Activated CD8-positive, alpha-beta memory T cell treated with anti-CD3 and anti-CD28 coated beads, Interleukin-2, amount 10 ng/mL, durations not matched to agents 7 days and 5 days (primary cell): ENCODE measurements around the gene PRR16. TPM values are rescaled to one million over a fixed set of nuclear protein-coding genes. Genes with fewer than 3 reads are reported as not detected.

Source experiments
- ATAC-seq: fragments of 150-1000 bp; cut with Tn5 transposase; one replicate; pipeline ENCODE4 v1.10.0; 2021; ENCODE audit warnings: moderate library complexity
- CTCF ChIA-PET: fragments of 350-600 bp; sonication (Branson Sonifier 250); formaldehyde crosslinking; loops from one replicate; lab custom pipeline; 2021; ENCODE audit warnings: antibody characterized with exemption; lab: Charles Lee
- DNase-seq: peaks from one replicate; pipeline ENCODE4 v3.0.0-alpha.2; 2020
- H3K27ac Mint-ChIP-seq: one replicate; pipeline ENCODE4 v1.8.0; 2021; ENCODE audit warnings: mild to moderate bottlenecking, mixed read lengths
- H3K27me3 Mint-ChIP-seq: one replicate; pipeline ENCODE4 v1.8.0; 2021; ENCODE audit warnings: mixed read lengths
- H3K36me3 Mint-ChIP-seq: one replicate; pipeline ENCODE4 v1.8.0; 2021; ENCODE audit warnings: mild to moderate bottlenecking, mixed read lengths
- H3K4me1 Mint-ChIP-seq: one replicate; pipeline ENCODE4 v1.8.0; 2021; ENCODE audit warnings: mixed read lengths
- H3K4me3 Mint-ChIP-seq: one replicate; pipeline ENCODE4 v1.8.0; 2021; ENCODE audit warnings: mild to moderate bottlenecking, moderate library complexity, mixed read lengths
- H3K9me3 Mint-ChIP-seq: one replicate; pipeline ENCODE4 v1.8.0; 2022; ENCODE audit warnings: low read depth, mixed read lengths
- total RNA-seq, 2 experiments: library from RNA; stranded (reverse); gene quantifications; one replicate each; pipeline ENCODE4 v1.2.3, GENCODE V29; 2021

The PRR16 gene
- total RNA-seq, 2 experiments from 2014 or later, result not detected

DNA sequence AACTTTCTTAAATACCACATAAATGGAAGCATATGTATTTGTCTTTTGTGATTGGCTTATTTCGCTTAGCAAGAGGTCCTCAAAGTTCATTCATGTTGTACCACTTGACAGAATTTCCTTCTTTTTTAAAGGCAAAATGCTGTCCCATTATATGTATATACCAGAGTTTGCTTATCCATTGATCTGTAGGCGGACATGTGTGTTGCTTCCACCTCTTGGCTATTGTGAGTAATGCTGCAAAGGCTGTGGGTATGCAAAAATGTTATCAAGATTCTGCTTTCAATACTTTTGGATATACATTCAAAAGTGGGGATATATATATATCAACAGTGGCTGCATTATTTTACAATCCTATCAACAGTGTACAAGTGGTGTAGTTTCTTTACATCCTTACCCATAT is 271.0 kb downstream of the PRR16 start:
- H3K27ac Mint-ChIP-seq, result no peak overlapping the region
- no peaks in the 10 kb centered on the region for H3K36me3 Mint-ChIP-seq
- DNase-seq, result no peak
- H3K4me3 Mint-ChIP-seq, result no peak overlapping the region
- peaks cover 3% of the 10 kb centered on the region for H3K9me3 Mint-ChIP-seq
- H3K27me3 Mint-ChIP-seq, result no peaks in the 10 kb centered on the region
- H3K4me1 Mint-ChIP-seq, result no peaks in the 10 kb centered on the region
- CTCF ChIA-PET, result no interaction called here
- ATAC-seq, result no peak
